Parathyroid adenoma (tissue), 2 donors: ENCODE results near the gene VIT.

ENCODE experiments used
- H2AFZ ChIP-seq: fragments of 300-600 bp; sonication (generic); one replicate; pipeline ENCODE4 v1.7.0; 2017; ENCODE audit warnings: antibody characterized with exemption, mild to moderate bottlenecking
- H3K27ac ChIP-seq: fragments of 300-600 bp; sonication (generic); one replicate; pipeline ENCODE4 v1.7.0; 2017
- H3K27me3 ChIP-seq: fragments of 300-600 bp; sonication (generic); one replicate; pipeline ENCODE4 v1.7.0; 2017; ENCODE audit warnings: low read length; ENCODE audit not compliant: control insufficient read depth, insufficient read depth
- H3K36me3 ChIP-seq: fragments of 300-600 bp; sonication (generic); one replicate; pipeline ENCODE4 v1.7.0; 2017; ENCODE audit warnings: low read length; ENCODE audit not compliant: control insufficient read depth, insufficient read depth
- H3K4me1 ChIP-seq: fragments of 300-600 bp; sonication (generic); one replicate; pipeline ENCODE4 v1.7.0; 2017; ENCODE audit warnings: control low read depth
- H3K4me2 ChIP-seq: fragments of 300-600 bp; sonication (generic); one replicate; pipeline ENCODE4 v1.7.0; 2017; ENCODE audit warnings: low read length
- H3K4me3 ChIP-seq: fragments of 300-600 bp; sonication (generic); one replicate; pipeline ENCODE4 v1.7.0; 2017; ENCODE audit warnings: low read depth, low read length
- H3K79me2 ChIP-seq: fragments of 300-600 bp; sonication (generic); one replicate; pipeline ENCODE4 v1.7.0; 2017; ENCODE audit warnings: control low read depth
- H3K9ac ChIP-seq: fragments of 300-600 bp; sonication (generic); one replicate; pipeline ENCODE4 v1.7.0; 2017; ENCODE audit warnings: mild to moderate bottlenecking
- H3K9me3 ChIP-seq: fragments of 300-600 bp; sonication (generic); one replicate; pipeline ENCODE4 v1.7.0; 2017; ENCODE audit warnings: low read length; ENCODE audit not compliant: control insufficient read depth
- TF ChIP-seq, protein P1 (sequence below): fragments of 300-600 bp; sonication (generic); IDR thresholded peaks from one replicate; pipeline ENCODE4 v1.7.0; 2017; ENCODE audit warnings: antibody characterized with exemption, mild to moderate bottlenecking
- donor health status: primary hyperparathyroidism.

Gene VIT

DNA sequence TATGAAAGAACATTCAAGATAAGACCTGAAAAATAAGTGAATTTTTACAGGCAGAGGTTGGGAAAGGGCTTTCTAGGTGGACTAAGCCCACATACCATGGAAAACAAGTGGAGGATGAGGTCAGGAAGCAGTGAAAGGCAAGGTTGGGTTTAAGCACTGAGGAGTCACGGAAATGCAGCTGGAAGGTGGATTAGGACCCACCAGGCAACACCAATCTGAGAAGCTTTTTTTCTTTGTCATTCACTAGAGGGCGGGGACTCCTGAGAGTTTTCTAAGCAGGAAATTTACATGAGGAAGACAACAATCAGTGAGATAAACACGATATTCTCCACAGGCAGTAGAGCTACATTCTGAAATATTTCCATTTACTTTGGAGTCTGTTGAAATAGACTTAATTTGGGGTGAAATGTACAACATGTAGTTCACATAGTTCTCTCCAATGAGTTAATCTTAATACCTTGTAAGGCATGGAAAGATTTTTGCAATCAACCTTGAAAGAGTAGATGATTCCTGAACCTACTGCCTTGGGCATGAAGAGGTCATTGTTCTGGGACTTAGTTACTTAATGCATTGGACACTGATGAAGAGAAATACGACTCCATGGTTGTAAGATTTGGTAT is 40.7 kb downstream of the VIT start:
- H3K27ac ChIP-seq, result no peak overlapping the region
- TF ChIP-seq, protein P1, sequence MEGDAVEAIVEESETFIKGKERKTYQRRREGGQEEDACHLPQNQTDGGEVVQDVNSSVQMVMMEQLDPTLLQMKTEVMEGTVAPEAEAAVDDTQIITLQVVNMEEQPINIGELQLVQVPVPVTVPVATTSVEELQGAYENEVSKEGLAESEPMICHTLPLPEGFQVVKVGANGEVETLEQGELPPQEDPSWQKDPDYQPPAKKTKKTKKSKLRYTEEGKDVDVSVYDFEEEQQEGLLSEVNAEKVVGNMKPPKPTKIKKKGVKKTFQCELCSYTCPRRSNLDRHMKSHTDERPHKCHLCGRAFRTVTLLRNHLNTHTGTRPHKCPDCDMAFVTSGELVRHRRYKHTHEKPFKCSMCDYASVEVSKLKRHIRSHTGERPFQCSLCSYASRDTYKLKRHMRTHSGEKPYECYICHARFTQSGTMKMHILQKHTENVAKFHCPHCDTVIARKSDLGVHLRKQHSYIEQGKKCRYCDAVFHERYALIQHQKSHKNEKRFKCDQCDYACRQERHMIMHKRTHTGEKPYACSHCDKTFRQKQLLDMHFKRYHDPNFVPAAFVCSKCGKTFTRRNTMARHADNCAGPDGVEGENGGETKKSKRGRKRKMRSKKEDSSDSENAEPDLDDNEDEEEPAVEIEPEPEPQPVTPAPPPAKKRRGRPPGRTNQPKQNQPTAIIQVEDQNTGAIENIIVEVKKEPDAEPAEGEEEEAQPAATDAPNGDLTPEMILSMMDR, result no peak
- no peak overlapping the region for H3K4me3 ChIP-seq
- no peaks in the 10 kb centered on the region for H3K4me1 ChIP-seq
- no peaks in the 10 kb centered on the region for H3K36me3 ChIP-seq
- no peaks in the 10 kb centered on the region for H3K79me2 ChIP-seq
- no peaks in the 10 kb centered on the region for H3K9me3 ChIP-seq
- no peak overlapping the region for H3K4me2 ChIP-seq
- no peaks in the 10 kb centered on the region for H3K27me3 ChIP-seq
- no peak overlapping the region for H2AFZ ChIP-seq
- no peak overlapping the region for H3K9ac ChIP-seq

DNA sequence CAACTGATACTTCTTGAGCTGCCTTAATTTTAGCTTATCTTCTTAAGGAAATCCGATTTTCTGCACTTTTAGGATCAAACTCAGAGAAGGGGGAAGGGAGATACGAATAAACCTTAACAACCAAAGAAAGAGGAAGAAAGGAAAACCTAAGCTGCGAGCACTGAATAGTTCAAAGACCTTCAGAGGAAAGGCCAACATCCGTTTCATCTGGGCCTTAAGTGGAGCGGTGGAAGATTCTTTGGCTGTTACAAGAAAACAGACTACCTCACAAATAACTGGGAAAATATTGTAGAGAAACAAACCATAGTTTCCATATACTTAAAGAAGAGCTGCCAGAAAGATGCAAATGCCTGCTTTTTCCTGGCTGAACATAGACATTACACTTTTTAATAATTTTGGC is 43.6 kb downstream of the VIT start:
- H3K36me3 ChIP-seq, result no peaks in the 10 kb centered on the region
- no peaks in the 10 kb centered on the region for H3K9me3 ChIP-seq
- H3K79me2 ChIP-seq, result no peaks in the 10 kb centered on the region
- TF ChIP-seq, protein P1, result no peak
- H3K4me2 ChIP-seq, result no peak overlapping the region
- H3K27me3 ChIP-seq, result no peaks in the 10 kb centered on the region
- no peaks in the 10 kb centered on the region for H3K4me1 ChIP-seq
- H3K27ac ChIP-seq, result no peak overlapping the region
- H3K4me3 ChIP-seq, result no peak overlapping the region
- no peak overlapping the region for H2AFZ ChIP-seq
- no peak overlapping the region for H3K9ac ChIP-seq

DNA sequence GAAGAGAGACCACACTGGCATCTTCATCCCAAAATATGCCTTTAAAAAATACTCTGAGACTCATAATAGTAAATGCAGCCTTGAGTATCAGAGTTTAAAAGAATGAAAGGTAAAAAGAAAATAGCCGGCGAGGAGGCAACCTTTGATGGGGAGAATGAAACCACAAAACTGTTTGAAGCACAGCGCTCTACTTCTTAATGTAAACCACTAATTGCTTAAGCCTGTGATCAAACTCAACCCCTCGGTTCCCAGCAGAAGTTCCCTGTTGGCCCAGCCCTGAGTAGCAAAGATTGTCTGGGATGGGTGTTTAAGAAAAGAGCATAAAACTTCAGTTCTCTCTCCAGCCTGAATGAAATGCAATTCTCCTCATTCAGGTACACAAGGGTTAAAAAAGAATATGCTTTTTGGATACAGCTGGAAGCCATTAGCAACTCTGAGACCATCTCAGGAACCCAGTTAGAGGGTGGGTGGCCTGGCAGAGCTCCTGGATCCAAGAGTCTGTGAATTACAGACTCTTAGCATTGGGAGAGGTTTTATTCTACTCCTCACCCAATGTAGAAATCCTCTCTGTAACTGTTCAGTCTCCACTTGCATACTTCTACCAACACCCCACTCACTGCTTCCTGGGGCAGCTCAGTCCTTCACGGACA is 44.8 kb downstream of the VIT start:
- no peaks in the 10 kb centered on the region for H3K27me3 ChIP-seq

DNA sequence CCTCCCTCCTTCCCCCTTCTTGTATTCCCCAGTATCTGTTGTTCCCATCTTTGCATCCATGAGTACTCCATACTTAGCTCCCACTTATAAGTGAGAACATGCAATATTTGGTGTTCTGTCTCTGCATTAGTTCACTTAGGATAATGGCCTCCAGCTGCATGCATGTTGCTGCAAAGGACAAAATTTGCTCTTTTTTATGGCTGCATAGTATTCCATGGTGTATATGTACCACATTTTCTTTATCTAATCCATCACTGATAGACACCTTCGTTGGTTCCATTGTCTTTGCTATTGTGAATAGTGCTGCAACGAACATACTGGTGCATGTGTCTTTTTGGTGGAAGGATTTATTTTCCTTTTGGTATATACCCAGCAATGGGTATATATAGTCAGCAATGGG is 47.4 kb downstream of the VIT start:
- no peak overlapping the region for H3K27ac ChIP-seq
- TF ChIP-seq, protein P1, result no peak
- H3K4me1 ChIP-seq, result no peaks in the 10 kb centered on the region

More for the DNA sequence above, 44.8 kb downstream of the VIT start:
- H3K9ac ChIP-seq, result no peak overlapping the region
- no peaks in the 10 kb centered on the region for H3K79me2 ChIP-seq
- H2AFZ ChIP-seq, result no peak overlapping the region
- no peak overlapping the region for H3K4me2 ChIP-seq
- TF ChIP-seq, protein P1, result no peak
- no peaks in the 10 kb centered on the region for H3K9me3 ChIP-seq
- H3K27ac ChIP-seq, result no peak overlapping the region
- no peaks in the 10 kb centered on the region for H3K4me1 ChIP-seq
- no peaks in the 10 kb centered on the region for H3K36me3 ChIP-seq
- no peak overlapping the region for H3K4me3 ChIP-seq

DNA sequence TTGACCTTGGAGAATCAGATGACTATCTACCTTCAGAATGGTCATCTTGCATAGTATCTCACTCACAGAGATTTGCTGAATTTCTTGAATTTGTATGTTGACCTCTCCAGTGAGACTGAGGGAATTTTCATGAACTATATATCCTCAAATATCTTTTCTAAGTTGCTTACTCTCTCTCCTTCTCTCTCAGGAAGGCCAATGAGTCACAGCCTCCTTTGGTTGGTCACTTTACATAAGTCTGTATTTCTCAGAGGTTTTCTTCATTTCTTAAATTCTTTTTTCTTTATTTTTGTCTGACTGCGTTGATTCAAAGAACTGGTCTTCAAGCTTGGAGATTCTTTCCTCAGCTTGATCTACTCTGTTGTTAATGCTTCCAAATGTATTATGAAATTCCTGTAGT is 51.7 kb downstream of the VIT start:
- Histone ChIP-seq H3K9me3 (no peaks in the 10 kb centered on the region), H2AFZ (no peak overlapping the region), H3K36me3 (no peaks in the 10 kb centered on the region), H3K79me2 (no peaks in the 10 kb centered on the region), H3K4me2 (no peak overlapping the region), H3K27ac (no peak overlapping the region), H3K9ac (no peak overlapping the region), H3K27me3 (no peaks in the 10 kb centered on the region), H3K4me3 (no peak overlapping the region), H3K4me1 (no peaks in the 10 kb centered on the region)
- TF ChIP-seq, protein P1, result no peak

More for the DNA sequence above, 47.4 kb downstream of the VIT start:
- Histone ChIP-seq H3K4me2 (no peak overlapping the region), H2AFZ (no peak overlapping the region), H3K79me2 (no peaks in the 10 kb centered on the region), H3K36me3 (no peaks in the 10 kb centered on the region), H3K4me3 (no peak overlapping the region), H3K9me3 (no peaks in the 10 kb centered on the region), H3K27me3 (no peaks in the 10 kb centered on the region), H3K9ac (no peak overlapping the region)
